Bronchial epithelial cell (primary cell): ENCODE data around the gene ACBD4. TPM values are rescaled to one million over a fixed set of nuclear protein-coding genes. Genes with fewer than 3 reads are reported as not detected.

Experiments
- DNase-seq: peaks from one replicate; pipeline ENCODE4 v3.0.0-alpha.2; 2010; ENCODE audit warnings: low read depth
- FAIRE-seq: peaks from 2 replicates; lab custom pipeline; 2011; peaks lifted over from hg19 to GRCh38; lab: Jason Lieb, UNC
- H3K27me3 ChIP-seq: 2 replicates; pipeline ENCODE4 v1.5.1; 2011; ENCODE audit warnings: low read length; ENCODE audit not compliant: control insufficient read depth, insufficient read depth
- H3K36me3 ChIP-seq: 2 replicates; pipeline ENCODE4 v1.5.1; 2011; ENCODE audit warnings: low read length; ENCODE audit not compliant: control insufficient read depth, insufficient read depth
- H3K4me3 ChIP-seq: 2 replicates; pipeline ENCODE4 v1.5.1; 2011; ENCODE audit warnings: mild to moderate bottlenecking, low read depth, low read length, control low read depth
- total RNA-seq: library from RNA; depleted of rRNA; stranded (reverse); fragments of >200 nt; gene quantifications from 2 replicates; pipeline ENCODE4 v1.2.1, GENCODE V29; 2014
- TF ChIP-seq, protein P1 (sequence below): IDR thresholded peaks from 2 replicates; pipeline ENCODE4 v1.5.1; 2011; ENCODE audit warnings: mild to moderate bottlenecking, moderate library complexity, low read length, control low read depth, inconsistent platforms; ENCODE audit not compliant: insufficient read depth, severe bottlenecking

ACBD4 gene
- total RNA-seq, 1 donor from 2014 or later: 6.1 TPM

DNA sequence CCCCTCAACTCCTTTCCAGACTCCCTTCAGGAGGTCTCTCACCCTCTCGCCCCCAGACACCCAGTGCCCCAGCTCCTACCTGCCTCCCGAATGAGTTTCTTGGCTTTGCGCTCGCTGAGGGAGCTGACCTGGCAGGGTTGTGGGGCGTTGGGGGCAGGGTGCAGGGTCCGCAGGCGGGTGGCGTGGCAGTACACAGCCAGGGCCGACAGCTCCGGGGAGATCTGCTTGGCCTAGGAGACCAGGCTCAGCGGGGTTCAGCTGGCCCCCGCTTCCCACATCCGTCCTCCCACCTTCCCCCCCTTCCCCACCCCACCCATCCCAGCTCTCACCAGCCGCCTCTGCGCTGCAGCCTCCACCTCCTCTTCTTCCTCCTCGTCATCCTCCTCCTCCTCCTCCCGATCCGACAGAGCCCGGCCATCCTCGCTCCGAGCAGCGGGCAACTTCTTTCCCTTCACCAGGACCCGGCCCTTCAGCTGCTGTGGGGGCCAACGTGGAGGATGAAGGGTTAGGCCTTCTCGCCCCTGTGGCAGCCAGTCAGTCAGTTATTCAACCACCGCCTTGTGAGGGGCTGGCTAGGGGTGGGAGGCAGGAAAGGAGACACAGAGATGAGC lies 20.4 kb upstream of the ACBD4 start:
- Histone ChIP-seq H3K4me3 (no peak overlapping the region), H3K27me3 (no peaks in the 10 kb centered on the region), H3K36me3 (peaks cover 28% of the 10 kb centered on the region)
- no peak for FAIRE-seq
- TF ChIP-seq, protein P1, sequence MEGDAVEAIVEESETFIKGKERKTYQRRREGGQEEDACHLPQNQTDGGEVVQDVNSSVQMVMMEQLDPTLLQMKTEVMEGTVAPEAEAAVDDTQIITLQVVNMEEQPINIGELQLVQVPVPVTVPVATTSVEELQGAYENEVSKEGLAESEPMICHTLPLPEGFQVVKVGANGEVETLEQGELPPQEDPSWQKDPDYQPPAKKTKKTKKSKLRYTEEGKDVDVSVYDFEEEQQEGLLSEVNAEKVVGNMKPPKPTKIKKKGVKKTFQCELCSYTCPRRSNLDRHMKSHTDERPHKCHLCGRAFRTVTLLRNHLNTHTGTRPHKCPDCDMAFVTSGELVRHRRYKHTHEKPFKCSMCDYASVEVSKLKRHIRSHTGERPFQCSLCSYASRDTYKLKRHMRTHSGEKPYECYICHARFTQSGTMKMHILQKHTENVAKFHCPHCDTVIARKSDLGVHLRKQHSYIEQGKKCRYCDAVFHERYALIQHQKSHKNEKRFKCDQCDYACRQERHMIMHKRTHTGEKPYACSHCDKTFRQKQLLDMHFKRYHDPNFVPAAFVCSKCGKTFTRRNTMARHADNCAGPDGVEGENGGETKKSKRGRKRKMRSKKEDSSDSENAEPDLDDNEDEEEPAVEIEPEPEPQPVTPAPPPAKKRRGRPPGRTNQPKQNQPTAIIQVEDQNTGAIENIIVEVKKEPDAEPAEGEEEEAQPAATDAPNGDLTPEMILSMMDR: no peak
- no peak for DNase-seq

DNA sequence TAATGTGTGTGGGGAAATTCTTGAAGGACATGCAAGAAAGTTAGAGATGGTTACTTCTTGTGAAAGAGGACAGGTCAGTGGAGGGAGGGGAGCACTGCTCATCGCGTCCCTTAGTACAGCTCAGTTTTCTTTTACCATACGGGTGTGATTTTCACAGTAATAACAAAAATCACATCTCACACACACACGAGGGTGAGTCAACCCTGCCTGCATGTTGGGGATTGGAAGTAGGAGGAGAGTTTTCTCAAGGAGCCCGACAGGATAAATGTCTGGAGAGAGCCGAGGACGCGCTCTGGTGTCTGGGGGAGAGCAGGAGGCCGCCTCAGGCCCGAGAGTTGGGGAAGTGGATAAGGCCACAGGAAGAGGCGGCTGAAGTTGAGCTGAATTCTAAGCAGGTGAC lies 19.6 kb upstream of the ACBD4 start:
- no peak overlapping the region for H3K4me3 ChIP-seq
- no peak for FAIRE-seq
- no peaks in the 10 kb centered on the region for H3K27me3 ChIP-seq
- peaks cover 28% of the 10 kb centered on the region for H3K36me3 ChIP-seq
- no peak for DNase-seq
- TF ChIP-seq, protein P1: no peak

DNA sequence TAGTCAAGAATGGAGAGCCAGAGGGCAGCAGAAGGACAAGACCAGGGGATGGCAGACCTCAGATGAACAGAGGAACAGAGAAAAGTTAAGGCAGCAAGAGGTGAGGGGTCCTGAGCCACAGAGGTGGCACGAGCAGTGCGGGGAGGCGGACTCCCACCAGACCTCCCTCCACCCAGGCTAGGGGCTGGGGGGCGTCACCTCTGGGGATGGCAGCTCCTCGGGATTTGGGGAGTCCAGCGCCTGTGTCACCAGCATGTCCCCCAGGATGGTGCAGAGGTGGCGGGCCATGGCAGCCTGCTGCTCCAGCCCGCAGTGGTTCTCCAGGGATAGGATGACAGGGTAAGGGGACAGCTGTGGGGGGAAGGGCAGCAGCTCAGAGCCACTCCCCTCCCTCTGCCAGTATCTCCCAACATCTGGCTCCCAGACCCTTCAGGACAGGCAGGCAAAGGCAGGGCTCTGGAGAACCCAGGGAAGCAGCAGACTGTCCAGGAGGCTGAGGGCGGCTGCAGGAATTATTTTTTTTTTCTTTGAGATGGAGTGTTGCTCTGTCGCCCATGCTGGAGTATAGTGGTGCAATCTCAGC lies 19.0 kb upstream of the ACBD4 start:
- FAIRE-seq (no peak), DNase-seq (no peak)
- Histone ChIP-seq H3K27me3 (no peaks in the 10 kb centered on the region), H3K4me3 (no peak overlapping the region), H3K36me3 (peaks cover 28% of the 10 kb centered on the region)
- TF ChIP-seq, protein P1: no peak

DNA sequence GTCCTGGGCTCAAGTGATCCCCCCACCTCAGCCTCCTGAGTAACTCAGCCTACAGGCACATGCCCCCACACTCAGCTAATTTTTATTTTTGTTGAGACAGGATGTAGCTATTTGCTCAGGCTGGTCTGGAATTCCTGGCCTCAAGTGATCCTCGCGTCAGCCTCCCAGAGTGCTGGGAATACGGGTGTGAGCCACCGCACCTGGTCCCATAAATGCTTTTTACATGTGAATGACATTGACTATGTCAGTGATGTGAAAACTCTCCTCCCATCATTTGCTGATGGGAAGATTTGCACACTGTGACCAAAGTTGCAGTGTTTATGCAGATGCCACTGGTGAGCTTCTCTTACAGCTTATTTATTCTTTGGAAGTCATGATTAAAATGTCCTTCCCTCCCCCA lies 18.2 kb upstream of the ACBD4 start:
- TF ChIP-seq, protein P1: no peak
- H3K27me3 ChIP-seq: no peaks in the 10 kb centered on the region
- FAIRE-seq: no peak
- DNase-seq: no peak
- no peak overlapping the region for H3K4me3 ChIP-seq
- peaks cover 26% of the 10 kb centered on the region for H3K36me3 ChIP-seq

DNA sequence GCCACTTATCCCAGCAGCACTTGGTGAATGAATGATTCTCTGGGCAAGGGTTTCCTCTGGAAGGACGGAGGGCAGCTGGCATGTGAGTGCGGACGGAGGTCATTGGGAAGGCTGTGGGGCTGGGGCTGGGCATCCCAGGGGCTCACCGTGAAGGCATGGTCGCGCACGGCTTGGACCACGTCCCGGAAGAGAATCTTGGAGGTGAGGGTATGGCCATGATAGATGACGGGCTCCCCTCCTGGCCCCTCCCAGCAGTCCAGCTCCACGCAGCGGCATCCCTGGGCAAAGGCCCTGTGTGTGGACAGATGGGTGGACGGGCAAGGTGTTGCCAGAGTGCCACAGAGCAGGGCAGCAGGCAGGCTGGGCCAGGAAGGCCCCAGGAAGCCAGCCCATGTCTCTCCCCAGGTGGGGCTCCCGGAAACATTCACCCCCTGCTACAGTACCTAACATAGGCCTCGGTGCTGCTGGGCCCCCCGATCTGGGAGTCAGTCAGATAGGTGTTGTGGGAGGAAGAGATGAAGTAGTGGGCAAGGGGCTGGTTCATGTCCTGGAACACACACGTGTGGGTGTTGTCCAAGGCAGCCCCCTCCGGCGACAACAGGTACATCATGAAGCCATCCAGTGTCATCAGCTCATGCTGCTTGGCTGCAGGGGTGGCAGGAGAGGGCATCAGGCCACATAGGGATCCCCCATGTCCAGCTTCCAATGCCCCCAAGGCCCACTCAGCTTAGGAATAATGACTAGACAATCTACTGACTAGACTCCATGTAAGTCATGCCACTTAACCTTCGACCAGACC lies 17.4 kb upstream of the ACBD4 start:
- FAIRE-seq (peak; percentile 85), DNase-seq (no peak)
- TF ChIP-seq, protein P1: no peak
- Histone ChIP-seq H3K4me3 (no peak overlapping the region), H3K27me3 (no peaks in the 10 kb centered on the region), H3K36me3 (peaks cover 20% of the 10 kb centered on the region)
